ENCODE measurements around the gene ZNF544.
A peak's percentile ranks its signal among the peaks of the same experiment; 100 is the strongest.
"Not testable (repeated sequence)": the region's sequence is repeated elsewhere in the genome, so short reads cannot be mapped to it uniquely, and the experiment has no call there.

ZNF544 gene

DNA sequence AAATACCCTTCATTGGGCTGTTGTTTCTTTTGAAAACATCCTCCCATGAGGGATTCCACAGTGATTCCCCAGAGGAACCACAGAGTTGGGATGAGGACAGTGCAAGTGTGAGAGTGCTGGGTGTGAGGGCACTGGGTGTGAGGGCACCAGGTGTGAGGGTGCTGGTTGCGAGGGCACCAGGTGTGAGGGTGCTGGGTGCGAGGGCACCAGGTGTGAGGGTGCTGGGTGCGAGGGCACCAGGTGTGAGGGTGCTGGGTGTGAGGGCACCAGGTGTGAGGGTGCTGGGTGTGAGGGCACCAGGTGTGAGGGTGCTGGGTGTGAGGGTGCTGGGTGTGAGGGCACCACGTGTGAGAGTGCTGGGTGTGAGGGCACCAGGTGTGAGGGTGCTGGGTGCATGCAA, 29.5 kb downstream of the ZNF544 start:
- DNase-seq, result not testable (repeated sequence)

DNA sequence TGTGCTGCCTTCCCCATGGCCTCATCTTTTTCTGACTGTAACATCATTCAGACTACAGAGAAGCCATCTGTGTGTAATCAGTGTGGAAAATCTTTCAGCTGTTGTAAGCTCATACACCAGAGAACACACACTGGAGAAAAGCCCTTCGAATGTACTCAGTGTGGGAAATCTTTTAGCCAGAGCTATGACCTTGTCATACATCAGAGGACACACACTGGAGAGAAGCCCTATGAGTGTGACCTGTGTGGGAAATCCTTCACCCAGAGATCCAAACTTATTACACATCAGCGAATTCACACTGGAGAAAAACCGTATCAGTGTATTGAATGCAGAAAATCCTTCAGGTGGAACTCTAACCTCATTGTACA, 32.9 kb downstream of the ZNF544 start:
- no peak for DNase-seq

DNA sequence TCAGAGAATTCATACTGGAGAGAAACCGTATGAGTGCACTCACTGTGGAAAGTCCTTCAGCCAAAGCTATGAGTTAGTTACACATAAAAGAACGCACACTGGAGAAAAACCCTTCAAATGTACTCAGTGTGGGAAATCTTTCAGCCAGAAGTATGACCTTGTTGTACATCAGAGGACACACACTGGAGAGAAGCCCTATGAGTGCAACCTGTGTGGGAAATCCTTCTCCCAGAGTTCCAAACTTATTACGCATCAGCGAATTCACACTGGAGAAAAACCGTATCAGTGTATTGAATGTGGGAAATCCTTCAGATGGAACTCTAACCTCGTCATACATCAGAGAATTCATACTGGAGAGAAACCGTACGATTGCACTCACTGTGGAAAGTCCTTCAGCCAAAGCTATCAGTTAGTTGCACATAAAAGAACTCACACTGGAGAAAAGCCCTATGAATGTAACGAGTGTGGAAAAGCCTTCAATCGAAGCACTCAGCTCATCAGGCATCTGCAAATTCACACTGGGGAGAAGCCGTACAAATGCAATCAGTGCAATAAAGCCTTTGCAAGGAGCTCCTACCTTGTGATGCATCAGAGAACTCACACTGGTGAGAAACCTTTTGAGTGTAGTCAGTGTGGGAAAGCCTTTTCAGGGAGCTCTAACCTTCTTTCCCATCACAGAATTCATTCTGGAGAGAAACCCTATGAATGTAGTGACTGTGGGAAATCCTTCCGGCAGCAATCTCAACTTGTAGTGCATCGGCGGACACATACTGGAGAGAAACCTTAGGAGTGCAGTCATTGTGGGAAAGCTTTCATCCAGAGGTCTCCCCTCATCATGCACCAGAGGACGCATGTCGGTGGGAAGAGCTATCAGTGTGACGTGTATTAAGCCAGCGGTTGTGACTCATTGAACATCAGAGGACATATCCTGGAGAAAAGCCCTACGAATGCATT, 33.5 kb downstream of the ZNF544 start:
- DNase-seq, result no peak

DNA sequence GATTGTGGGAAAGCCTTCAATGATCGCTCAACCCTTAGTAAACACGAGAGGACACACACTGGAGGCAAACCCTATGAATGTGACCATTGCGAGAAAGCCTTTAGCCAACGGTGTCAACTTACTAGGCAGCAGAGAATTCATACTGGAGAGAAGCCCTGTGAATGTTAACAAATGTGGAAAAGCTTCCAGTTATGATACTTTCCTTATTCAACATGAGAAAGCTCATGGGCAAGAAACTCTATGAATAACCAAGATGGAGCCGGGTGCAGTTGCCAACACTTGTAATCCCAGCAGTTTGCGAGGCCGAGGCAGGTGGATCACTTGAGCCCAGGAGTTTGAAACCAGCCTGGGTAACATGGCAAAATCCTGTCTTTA, 34.2 kb downstream of the ZNF544 start:
- no peak for DNase-seq

DNA sequence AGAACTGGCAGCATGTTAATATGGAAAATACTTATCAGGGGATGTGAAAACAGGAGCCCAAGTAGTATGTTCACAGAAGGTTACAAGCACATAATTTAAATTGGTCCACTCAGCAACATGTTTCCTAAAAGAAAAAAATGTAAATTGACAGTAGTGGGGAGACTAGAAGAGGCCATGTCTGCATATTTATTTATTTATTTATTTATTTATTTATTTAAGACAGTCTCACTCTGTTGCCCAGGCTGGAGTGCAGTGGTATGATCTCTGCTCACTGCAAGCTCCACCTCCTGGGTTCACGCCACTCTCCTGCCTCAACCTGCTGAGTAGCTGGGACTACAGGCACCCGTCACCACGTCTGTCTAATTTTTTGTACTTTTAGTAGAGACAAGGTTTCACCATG, 36.4 kb downstream of the ZNF544 start:
- DNase-seq, result no peak

DNA sequence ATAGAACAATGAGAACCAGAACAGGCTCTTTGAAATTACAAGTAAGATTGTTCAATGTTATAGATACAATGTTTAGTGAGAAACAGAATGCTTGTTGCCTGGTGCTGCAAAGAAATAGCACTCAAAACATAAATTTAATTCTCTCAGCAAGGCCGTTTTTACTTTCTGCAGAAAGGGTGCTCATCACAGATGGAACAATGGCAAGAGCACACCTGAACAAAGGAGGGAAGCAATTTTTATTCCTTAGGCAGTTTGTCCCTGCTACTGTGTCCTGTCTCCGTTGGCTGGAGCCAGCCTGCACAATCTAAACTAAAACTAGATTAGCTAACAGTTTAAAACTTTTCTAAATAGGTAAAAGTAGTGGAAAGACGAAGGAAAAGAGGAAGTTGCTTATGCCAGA, 39.6 kb downstream of the ZNF544 start:
- no peak for DNase-seq

DNA sequence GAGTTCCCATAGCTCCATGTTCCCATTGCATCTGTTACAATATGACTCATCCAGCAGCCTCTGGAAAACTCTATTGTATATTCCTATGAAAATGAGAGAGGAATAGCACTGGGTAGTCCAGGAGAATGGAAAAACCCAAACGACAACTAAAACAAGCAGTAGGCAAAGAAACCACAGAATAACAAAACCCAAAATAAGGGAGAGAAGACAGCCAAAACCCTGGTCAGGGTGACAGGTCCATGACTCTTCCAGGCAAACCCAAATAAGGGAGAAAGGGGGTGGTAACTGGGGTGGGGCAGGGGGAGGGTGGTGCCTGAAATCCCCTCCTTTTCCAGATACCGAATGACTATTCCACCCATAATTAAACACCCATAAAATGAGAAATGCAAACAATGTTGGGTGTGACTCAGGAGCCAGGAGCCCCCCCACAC, 46.1 kb downstream of the ZNF544 start:
- DNase-seq, result no peak

DNA sequence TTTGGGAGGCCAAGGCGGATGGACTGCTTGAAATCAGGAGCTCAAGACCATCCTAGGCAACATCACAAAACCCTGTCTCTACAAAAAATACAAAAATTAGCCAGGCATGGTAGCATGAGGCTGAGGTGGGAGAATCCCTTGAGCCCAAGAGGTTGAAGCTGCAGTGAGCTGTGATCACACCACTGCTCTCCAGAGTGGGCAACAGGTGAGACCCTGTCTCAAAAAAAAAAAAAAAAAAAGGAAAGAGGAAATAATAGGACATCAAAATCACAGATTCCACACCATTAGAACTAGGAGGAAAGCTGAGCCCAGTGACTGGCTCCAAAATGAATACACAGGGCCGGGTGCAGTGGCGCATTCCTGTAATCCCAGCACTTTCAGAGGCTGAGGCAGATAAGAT, 46.9 kb downstream of the ZNF544 start:
- DNase-seq, result no peak

DNA sequence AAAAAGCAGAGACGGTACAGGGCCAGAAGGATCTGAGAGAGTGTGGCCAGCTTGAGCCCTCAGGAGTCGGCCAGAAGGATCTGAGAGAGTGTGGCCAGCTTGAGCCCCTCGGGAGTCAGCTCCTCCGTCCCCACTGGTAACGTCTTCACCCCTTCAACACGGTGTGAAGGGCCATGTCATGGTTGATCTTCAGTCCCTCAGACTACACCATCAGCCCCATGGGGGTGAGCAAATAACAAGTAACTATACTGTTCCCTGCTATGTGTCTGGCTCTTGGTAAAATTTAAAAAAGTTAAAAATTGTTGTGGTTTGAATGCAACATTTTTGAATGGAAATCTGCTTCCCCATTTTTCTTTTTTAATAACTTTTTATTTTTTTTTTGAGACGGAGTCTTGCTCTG, 48.5 kb downstream of the ZNF544 start:
- DNase-seq, result no peak

DNA sequence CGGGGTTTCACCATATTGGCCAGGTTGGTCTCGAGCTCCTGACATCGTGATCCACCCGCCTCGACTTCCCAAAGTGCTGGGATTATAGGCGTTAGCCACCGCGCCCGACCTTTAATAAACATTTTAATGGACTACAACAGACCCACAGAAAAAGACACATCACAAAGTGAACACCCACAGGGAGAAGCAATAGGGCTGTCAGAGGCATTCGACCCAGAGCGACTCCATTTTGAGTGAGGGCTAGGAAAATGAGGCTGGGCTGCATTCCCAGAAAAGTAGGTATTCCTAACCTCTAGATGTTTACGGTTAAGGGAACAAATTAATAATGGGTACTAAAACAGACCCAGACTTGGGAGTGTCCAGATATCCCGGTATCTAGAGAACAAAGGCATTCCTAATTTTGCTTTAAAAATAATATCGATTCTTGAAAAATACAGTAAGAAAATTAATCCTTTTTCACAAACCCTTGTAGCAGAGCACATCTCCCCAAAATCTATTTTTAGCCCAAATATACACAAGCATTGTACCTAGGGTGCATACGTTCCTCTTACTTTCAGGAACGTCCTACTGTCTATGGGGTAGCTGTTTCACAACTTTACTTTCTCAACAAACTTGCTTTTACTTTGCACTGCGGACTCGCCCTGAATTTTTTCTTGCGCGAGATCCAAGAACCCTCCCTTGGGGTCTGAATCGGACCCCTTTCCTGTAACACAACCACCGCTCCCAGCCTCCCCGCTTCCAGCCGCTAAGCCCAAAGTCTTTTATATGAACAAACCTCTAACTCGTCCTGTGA, 49.2 kb downstream of the ZNF544 start:
- DNase-seq, result no peak

DNA sequence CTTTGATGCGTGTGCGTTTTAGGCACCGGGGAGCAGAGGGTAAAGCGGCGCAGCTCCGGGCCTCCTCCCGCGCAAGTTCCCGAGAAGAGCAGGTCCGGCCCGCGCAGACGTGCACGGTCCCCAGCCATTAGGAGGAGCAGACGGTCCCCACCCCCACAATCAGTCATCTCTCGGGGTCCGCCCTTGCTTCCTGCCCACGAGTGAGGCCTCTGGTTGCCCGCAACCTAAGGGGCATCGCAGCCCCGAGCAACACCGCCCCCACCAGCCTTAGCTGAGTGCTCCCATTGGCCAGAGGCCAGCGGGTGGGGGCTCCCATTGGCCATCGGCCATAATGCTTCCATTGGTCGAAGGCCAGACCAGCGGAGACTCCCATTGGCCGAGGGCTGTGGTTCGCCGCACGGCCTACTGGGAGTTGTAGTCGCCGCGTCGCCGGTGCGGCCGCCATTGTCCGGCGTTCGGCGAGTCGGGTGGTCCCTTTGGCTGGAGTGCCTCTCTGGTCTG, 49.9 kb downstream of the ZNF544 start, which contains the start of gene ZNF8:
ZNF8 (plus strand) TSS at position 415 of the 501 bp plus-strand sequence. CDS start 127 bp downstream, outside the sequence.
- DNase-seq, result peak; percentile 97

DNA sequence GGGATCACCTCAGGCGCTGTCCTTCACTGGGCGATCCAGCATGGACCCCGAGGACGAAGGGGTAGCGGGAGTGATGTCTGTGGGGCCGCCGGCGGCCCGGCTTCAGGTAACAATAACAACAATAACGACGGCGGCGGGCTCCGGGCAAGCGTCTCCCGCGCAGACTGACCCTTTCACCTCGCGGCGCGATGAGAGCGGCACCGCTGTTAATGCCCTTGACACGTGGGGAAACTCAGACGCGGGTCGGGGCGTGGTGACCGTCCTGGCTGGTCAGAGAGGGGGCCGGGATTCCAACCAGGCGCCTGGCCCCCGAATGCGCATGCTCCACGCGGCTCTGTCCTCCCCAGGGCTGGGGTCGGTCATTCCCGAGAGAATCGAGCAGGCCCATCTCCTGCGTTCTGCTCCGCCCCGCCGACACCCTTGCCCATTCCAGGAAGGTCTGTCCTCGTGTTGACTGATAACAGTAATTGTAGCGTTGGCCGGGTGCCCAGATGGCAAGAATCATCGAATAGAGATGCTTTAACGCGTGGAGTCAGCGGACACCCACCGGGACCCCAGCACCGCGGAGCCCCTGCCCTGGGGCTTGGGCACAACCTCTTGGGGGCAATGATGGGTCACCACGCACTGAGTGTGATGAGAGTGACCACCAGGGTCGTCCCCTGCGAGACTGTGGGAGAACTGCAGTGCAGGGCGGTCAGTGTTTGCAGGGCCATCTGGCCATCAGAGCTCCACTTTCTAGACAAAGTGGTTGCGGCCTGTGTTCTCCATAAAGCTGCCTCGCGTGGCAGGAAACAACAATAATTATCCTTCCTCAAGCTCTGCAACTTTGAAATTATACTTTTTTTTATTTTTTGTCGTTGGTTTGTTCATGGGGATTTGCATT, 50.6 kb downstream of the ZNF544 start:
- peak; percentile 35 for DNase-seq

DNA sequence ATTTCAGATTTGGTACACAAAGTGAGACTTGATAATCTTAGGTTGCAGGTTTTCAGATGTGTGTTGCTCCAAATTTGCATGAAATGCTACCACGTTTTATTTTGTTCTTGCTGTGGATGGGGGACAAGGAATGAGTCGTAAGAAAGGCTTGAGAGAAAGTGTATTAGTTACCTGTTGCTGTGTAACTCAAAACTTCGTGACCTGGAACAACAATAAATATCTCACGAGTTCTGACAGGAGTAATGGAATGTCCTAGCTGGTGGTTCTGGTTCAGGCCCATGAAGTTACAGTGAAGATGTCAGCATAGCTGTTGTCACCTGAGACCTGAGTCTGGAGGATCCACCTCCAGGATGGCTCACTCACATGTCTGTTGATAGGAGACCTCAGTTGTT, 51.2 kb downstream of the ZNF544 start:
- DNase-seq, result no peak

DNA sequence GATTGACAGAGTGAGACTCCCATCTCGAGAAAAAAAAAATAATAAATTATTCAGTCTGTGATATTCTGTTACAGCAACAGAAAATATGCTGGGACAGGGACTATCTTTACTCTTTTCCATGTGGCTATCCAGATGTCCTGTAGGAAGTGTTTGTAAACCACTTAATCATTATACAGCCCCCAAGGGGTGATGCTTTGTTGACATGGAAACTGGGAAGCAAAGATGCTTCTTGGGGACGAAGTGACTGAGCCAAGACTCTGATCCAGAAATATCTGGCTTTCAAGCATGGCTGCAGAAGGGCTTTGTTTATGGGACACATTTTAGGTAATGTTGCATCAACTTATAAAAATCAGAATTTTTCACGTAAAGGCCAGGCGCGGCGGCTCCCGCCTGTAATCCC, 55.5 kb downstream of the ZNF544 start:
- no peak for DNase-seq

DNA sequence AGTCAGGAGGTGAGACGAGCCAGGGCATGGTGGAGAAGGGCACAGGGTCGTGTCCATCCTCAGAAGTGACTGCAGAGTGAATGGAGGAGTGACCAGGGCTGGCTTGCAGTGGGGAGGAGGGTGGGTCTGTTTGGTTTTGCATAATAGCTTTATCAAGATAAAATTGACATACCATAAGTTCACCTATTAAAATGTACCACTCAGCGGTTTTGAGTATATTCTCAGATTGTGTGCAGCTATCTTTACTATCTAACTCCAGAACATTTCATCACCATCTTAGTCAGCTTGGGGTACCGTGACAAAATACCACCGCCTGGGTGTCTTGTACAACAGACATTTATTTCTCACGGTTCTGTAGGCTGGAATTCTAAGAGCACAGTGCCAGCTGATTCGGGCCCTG, 63.2 kb downstream of the ZNF544 start:
- DNase-seq, result no peak

DNA sequence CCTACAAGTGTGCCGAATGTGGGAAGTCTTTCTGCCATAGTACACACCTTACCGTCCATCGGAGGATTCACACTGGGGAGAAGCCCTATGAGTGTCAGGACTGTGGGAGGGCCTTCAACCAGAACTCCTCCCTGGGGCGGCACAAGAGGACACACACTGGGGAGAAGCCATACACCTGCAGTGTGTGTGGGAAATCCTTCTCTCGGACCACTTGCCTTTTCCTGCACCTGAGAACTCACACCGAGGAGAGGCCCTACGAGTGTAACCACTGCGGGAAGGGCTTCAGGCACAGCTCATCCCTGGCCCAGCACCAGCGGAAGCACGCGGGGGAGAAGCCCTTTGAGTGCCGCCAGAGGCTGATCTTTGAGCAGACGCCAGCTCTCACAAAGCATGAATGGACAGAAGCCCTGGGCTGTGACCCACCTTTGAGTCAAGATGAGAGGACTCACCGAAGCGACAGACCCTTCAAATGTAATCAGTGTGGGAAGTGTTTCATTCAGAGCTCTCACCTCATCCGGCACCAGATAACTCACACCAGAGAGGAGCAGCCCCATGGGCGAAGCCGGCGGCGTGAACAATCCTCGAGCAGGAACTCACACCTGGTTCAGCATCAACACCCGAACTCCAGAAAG, 66.1 kb downstream of the ZNF544 start:
- no peak for DNase-seq

DNA sequence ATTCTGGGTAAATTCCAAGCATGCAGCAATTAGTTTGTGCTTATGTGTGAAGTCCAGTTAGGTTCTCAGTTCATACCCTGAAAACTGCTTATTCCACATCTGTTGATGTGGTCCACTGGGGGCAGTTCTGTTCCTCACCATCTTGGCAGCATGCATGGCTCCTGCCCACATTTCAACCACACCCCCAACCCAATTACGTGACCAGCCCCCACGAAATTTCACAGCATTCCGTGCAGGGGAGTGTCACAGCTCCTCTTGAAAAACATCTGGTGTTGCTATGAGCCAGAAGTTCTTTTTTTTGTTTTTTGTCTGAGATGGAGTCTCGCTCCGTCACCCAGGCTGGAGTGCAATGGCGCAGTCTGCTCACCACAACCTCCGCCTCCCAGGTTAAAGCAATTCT, 67.4 kb downstream of the ZNF544 start:
- DNase-seq, result no peak

DNA sequence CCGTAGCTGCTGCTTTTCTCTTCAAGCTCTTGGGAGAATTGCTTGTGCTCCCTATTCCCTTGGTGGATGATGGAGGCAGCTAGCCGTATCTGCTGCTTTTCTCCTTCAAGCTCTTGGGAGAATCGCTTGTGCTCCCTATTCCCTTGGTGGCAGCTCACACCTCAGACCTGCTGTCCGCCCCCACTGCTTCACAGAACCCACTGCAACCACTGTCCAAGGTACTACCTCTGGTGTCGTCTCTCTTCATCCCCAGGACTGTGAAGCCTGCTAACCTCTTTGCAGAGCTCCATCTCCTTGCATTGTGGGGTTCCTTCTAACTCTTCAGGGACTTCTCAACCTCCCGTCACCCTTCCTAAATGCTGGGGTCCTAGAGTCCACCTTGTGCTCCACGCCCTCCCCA, 71.9 kb downstream of the ZNF544 start:
- DNase-seq, result no peak

DNA sequence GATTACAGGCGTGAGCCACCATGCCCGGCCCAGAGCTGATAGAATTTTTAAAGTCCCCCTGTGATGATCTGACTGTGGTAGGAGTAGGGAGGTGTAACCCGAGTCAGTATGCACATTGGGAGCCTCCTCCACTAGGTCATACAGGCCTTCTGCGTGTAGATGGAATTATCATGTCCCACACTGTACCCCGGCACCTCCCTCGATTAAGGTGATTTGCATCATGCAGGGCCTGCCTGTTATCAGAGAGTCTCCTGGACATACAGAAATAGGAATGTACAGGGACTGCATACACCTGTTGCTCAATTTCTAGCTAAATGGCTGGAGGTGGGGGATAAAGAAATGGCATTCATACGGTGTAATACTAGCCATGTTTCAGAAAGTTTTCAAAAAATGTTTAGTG, 75.5 kb downstream of the ZNF544 start:
- DNase-seq, result no peak

DNA sequence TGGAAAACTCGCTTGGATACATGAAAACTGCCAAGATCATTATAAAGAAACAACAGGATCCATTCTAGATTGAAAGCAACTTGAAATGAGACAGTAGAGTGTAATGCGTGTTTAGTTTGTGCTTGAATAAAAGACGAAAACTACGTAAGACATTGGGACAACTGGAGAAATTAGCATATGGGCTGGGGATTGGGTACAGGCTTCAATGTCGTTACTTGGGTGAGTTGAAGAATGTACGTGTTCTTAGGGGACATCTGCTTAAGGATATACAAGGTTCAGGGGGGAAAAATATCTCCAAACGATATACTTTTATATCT, 76.0 kb downstream of the ZNF544 start:
- DNase-seq, result no peak

DNA sequence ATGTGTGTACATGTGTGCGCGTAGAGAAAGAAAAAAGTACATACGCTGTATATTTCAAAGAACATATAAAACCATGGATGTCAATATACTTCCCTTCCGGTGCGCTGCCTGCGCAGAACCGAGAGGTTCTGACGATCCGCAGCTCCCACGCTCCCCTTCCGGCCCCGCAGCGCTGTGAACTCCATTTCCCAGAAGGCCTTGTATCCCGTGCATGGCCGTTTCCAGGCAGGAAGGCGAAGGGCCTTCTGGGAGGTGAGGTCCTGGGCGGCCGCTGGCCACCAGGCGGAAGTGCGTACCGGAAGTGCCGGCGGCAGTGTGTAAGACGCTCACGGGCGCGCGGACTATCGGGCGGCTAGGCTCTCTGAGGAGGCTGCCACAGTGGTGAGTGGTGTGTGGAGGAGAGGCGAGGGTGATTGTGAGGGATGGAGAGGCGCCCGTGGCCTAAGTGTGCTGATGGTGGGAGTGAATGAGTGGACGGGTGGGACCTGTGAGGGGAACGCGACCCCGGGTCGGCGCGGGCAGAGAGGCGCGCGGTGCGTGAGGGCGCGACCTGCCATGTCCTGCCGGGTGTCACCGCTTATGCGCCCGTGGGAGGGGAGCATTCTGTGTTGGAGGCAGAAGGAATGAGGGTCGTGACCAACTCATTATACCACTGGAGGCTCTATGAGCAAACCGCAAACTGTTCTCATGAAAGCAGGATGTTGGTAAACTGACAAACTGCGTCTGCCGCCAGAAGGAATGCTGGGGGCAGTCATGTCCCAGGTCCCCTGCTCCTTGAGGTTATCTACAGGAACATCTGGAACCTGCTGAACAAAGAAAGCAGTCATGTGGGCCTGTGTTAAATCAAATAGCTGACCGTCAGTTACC, 76.6 kb downstream of the ZNF544 start, which contains the start of gene ERVK3-1:
ERVK3-1 (plus strand) TSS at position 313 of the 867 bp plus-strand sequence. CDS start 6,792 bp downstream, outside the sequence.
- DNase-seq, result peak; percentile 98
